Activated CD8-positive, alpha-beta memory T cell treated with anti-CD3 and anti-CD28 coated beads for 1 hour (primary cell): ENCODE data around the gene PLD1.

Experiments used
- DNase-seq, 2 donors: peaks; one replicate each; pipeline ENCODE4 v3.0.0-alpha.2; 2020; ENCODE audit warnings: low read depth in 1 of 2; ENCODE audit errors: extremely low read depth in 1 of 2

Gene PLD1

DNA sequence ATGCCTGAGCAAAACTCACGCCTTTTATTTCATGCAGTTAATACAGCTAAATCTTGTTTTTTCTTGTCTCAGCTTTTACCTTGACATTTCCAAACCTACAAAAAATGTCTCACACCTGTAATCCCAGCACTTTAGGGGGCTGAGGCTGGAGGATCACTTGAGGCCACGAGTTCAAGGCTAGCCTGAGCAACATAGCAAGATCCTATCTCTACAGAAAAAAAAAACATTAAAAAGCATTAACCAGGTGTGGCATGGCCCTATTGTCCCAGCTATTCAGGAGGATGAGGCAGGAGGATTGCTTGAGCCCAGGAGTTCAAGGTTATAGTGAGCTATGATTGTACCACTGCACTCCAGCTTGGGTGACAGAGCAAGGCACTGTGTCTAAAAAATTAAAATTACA is 29.0 kb upstream of the PLD1 start:
- DNase-seq, result no peak

DNA sequence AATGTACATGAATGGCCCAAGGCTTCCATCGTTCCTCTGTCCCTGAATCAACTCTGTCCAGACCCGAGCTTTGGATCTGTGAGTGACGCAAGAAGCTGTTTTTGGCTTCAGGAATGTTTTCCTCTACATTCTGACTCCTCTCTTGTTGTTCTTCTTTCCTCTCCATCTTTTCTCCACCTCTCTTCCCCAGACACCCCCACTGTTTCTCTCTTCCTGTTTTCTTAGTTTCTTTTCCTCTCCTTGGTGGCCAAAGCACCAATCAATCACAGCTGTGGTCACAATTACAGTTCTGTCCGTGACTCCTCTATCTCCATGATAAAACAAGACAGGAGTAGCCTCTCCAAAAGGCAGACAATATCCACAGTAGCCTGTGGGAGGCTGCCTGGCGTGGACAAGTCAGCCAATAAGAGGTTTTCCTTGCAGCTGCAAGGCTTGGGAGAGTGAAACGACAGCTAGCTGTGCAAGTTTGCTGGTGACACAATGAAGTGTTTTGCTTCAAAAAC is 28.0 kb upstream of the PLD1 start:
- DNase-seq, result no peak

DNA sequence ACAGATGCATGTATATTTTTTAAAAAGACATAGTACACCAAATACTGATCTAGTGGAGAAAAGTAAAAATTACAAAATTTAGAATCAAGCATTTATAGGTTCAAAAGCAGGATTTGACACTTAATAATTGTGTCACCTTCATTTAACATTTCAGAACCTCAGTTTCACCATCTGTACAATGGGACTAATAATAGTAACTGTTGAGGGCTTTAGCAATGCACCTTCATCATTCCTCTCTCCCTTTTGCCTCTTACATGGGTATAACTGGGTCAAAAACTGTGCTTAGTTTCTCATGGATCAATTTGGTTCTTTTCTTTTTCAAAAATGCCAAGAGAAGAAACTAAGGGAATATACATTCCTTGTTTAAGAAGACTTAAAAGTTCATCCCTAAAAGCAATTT is 27.4 kb upstream of the PLD1 start:
- DNase-seq, result no peak

DNA sequence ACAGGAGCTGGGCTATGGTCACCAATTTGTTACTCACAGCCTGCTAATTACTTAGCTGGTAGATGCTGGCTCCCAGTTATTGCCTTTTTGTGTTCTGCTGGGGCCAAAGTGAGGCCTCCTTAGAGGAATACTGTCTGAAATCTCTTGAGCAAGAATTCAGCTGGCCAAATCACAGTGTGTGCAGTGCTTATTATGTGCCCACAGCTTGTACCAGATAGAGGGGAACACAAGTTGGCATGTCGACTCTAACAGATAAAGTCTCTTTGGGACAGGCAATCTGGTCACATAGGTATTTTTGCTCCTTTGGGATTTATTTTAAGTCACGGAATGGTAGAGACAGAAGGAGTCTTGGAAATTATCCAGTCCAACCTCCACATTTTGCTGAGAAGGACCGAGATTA is 26.6 kb upstream of the PLD1 start:
- DNase-seq, result no peak

DNA sequence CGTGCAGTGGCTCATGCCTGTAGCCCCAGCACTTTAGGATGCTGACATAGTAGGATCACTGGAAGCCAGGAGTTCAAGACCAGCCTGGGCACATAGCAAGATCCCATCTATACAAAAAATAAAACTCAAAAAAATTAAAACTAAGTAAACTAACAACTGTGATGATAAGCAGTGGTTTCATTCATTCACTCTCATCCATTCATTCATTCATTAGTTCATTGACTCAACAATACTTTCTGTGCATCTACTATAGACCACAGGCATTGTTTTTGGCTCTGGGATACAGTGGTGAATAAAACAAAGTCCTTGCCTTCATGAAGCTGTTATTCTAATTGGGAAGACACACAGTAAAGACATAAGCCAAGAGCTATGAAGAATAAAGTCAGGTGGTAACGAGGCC is 25.3 kb upstream of the PLD1 start:
- DNase-seq, result no peak

DNA sequence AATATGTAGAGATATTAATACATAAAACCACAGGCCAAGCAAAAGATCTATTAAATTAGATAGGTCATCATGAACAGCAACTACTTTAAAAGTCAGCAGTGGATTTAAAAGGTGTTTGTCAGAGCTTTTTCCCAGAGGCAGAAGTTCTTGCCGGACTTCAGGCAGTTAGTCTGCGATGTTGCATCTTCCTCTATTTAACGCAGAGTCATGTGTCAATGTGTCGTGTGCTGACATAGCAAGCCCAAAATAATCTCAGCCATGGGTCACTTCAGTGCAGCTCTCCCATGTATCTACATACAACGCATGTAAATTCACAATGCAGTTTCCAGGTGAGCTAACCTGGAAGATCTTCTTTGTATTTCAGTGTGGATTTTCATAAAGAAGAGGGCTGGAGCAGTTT is 24.8 kb upstream of the PLD1 start:
- no peak for DNase-seq

DNA sequence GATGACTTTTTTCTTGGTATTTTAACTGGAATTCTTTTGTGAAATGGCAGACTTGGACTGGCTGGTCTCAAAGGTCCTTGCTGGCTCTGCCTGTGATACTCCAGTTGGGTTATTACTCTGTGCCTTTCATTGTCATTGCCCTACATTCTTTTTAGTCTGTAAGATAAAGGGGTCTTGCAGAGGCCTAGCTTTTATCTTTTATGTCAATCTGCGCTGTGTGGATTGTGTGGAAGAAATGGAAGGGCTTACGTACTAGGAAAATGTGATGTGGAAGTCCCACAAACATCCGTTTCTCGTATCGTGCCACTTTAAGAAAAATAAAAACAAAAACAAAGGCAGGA is 24.1 kb upstream of the PLD1 start:
- DNase-seq, result no peak

DNA sequence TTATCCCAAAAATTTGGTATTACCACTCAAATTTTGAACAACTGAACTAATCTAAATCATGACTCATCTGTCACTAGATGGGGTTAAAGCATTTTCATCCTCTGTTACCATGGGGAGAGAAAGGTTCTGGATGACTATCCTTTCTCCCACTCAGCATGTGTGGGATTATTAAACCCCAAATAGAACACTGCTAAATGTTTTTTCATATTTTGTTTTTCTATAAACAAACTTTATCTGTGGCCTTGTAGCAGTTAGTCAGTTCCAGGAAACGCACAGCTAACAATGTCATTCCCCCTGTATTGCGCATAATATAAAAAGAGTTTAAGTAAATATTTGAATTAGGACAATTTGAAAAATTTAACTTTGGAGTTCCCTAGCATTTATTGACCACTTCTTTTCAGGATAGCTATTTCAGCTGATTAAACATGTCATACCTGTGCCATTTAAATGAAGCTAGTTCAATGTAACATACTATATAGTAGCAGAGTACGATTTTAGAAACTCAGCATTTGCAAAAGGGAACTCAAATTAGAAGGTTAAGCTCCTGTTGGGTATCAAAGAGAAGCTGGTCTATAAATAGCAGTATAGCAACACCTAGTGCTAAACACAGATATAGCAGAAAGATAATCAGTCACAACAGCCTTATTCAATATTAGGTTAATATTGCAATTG is 23.6 kb upstream of the PLD1 start:
- DNase-seq, result no peak

DNA sequence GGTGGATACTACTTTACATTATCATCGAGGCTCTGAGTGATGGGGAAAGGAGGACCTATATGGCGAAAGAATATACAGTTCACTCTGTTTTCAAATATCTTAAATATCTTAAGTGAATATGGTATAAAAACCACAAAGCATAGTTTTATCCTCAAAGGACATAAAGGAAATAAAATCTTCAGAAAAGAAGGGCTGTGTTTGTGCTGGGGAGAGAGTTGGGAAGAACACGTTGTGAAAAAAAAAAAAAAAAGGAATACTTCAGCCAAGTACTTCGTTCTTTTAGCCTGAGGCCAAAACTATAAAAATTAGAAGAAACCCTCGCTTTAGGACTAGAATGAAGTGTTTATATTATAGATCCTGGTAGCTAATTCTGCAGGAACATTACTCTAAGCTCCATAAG is 22.7 kb upstream of the PLD1 start:
- no peak for DNase-seq

DNA sequence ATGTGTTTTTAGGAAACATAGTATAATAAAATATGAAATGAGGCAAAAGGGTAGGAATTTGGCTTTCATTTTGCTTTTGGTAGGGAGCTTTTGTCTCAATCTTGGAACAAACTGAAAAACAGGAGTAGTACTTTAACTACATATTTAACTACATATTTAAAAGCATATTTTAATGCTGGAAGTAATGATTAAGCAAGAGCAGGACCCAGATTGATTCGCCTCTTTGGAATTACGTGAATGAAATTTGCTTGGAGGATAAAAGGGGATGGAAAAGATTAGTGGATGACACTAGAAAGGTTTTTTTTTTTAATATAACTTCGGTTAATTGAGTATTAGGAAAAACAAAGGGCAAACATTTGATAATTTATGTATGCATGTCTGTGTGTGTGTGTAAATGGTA is 21.7 kb upstream of the PLD1 start:
- DNase-seq, result no peak

DNA sequence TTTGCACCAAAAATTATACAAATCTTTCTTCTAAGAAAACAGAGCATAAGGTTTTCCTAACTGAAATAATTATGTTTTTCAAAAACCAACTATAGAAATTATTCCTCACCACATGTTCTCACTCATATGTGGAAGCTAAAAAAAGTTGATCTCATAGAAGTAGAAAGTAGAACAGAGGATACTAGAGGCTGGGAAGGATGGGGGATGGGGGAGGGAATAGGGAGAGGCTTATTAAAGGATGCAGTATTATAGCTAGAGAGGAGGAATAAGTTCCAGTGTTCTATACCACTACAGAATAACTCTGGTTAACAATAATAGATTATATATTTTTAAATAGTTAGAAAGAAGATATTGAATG is 20.2 kb upstream of the PLD1 start:
- no peak for DNase-seq

DNA sequence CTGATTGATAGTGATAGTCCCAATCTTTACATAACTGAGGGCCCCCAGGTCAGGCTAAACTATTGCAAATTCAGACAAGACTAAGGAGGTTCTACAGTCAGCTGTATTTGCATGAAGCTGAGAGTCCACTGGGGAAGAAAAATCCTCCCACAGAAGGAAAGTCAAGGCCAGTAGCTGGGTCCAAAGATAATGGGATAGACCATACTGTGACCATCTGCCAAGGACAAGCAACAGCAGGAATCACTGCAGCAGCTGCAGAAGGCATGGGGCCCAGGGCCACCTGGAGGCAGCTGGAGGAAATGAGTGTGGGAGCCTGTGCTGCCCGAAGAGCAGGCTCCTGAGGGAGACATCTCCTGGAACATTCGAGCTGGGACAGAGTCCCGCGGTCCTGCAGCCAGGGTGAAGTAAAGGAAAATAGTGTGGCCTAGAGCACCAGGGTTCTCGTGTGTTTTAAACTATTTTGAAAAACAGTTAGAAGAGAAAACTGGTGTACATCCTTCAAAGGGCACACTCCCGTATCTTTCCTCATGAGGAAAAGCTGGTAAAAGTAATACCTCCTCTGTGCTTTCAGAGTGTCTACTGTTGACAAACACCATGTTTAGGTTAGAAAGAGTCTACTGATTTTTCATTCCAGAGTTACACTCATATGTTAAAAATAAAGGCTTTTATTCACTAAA is 19.7 kb upstream of the PLD1 start:
- DNase-seq, result no peak

DNA sequence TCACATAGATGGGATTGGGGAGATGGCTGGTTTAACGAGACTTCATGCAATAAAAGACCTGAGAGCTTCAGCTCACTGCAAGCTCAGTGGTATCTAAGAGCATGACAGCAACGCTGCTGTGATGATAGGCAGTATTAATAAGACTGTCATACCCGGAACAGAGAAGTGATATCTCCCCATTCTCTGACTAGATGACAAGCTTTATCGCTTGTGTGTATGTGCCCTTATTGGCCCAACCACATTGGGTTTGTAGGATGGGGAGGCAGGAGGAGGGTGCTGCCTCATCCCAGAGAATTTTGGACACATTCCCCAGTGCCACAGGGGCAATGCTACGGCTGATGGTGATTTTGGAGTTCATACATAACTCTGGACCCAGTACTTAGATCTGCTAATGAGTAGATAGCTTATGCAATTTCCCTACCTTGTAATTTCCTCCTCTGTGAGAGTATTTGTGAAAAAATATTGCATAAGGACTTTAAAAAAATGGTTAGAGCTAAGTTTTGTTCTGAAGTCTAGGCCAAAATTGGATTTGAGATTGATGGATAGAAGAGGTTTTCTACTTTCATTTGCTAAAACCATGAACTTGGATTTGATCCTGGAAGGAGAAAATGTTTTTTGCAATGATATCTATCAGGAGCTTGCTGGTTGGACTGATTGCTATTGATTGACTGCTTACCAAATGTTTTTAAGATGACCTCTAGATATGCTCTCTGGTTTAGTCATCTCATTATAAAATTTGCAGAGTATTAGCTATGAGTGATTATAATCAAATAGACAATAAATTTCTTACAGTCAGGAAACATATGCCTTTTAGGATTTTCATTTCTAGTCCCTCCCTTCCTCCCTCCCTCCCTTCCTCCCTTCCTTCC is 18.9 kb upstream of the PLD1 start:
- no peak for DNase-seq

DNA sequence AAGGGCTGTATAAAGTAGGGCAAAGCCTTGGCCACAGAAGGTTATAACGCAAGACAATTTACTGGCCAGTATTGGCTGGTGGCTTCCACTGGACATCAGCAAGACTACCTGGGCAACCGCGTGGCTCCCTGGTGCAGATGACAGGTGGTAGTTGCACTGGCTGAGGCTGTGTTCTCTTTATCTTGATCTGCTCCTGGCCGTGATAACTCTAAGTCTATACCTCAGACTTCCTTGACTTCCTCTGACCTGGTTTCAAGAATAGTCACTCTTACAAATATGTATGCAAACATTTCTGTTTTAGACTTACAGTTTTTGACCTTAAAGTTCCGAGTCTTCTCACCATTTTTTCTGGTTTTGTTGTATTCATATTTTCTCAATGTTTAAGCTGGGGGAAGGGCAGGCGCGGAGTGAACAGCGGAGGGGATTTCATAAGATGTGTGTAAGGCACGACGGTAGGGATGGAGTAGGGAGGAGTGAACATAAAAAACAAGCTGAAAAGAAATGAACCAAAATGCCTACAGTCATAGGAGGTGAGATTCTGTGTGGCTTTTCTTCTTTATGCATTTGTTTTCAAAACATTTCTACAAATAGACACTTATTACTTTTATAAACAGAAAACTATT is 17.7 kb upstream of the PLD1 start:
- no peak for DNase-seq

DNA sequence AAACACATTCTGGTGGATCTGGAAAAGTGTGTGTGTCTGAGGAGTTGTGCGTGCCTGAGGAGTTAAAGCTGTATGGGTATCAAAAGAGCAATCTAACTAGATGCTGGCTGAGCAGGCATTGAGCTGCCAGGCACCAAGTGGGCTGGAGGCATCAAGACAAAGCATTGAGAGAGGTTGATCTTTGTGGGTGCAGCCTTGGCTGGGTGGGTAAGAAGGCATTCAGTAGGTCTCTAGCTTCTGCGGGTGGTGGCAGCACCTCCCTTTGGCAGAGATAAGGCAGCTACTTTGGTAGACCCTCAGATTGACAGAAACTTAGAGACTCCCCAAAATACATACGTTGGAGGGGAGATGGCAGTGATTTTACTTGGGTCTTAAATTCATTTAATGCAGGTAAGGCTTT is 17.1 kb upstream of the PLD1 start:
- DNase-seq, result no peak

DNA sequence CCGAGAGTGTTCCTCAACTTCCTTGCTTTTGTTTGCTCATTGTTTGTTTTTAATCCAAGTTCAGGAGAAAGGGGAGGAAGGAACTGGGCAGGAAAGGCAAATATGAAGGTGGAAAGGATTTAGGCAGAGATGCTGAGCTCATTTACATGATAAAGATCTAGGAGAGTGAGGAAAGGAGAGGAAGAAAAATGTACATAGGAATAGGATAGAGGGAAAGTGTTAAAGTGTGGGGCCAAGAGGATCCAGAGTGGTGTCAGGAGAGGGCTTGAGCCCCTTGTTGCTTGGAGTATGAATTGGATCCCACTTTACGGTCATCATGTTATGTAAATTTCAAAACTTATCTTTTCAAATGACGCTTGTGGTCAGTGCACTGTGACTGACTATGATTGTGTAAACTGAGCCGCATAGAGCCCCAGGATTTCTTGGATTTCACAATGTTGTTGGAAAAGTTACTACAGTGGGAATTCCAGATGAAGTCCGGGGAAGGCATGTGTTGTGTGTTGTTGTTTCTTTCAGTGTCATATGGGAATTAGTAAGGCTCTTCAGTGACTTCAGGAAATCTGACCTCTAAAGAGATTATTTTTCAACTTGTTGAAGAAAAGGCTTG is 15.0 kb upstream of the PLD1 start:
- DNase-seq, result no peak

DNA sequence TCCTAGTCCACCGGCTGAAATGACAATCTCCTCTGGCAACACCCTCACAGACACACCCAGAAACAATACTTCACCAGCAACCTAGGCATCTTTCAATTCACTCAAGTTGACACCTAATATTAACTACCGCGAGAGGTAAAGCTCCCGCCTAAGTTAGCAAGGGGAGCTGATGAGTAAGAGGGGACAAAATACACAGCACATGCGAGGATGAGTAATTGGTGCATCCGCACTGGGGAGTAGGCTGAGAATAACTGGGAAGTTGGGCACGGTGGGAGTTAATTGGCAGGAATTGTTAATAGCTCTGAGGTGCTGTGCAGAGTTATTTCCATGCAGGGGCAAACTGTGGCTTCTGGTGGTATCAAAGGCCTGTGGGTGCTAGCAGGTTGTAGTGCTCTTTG is 14.5 kb upstream of the PLD1 start:
- no peak for DNase-seq

DNA sequence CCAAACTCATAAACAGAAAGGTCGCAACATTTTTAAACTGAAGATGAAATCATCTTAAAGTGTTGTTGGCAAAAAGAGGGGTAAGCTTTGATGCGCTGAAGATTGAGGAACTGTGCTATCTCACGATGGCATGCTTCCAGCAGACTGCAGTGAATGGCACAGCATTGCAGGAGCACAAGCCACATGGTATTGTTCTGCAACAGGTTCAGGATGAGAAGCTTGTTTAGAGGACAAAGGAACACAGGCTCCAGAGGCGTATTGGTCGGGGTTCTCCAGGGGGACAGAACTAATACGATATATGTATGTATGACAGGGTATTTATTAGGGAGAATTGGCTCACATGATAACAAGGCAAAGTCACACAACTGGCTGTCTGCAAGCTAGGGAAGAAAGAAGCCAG is 13.8 kb upstream of the PLD1 start:
- no peak for DNase-seq

DNA sequence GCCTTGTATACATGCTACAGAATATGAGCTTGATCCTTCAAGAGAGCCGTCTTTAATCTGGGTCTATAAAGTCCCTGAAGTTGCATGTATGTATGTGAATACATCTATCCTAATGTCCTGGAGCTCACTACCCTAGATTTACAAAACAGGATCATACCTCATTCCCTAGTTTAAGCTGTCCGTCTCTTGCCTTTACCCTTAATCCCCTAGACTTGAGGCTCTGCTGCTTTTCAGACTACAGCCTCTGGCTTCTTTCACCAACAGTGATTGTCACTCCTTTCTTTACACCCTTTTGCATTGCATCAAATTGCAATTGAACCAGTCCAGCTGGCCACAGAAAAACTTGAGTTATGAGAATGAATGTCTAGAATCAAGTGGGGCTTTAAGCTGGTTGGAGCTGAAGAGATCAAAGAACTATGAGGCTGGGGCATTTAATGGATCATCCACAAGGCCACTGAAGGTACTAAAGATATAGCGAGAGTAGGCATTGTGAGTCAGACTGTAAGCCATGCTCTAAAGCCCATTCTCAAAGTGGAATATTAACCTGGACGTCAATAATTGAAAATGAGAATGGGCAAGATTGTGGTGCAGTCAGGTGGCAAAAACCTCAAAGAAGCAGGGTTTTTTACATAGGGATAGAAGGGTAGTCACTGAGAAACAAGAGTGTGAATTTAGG is 12.3 kb upstream of the PLD1 start:
- DNase-seq, result no peak

DNA sequence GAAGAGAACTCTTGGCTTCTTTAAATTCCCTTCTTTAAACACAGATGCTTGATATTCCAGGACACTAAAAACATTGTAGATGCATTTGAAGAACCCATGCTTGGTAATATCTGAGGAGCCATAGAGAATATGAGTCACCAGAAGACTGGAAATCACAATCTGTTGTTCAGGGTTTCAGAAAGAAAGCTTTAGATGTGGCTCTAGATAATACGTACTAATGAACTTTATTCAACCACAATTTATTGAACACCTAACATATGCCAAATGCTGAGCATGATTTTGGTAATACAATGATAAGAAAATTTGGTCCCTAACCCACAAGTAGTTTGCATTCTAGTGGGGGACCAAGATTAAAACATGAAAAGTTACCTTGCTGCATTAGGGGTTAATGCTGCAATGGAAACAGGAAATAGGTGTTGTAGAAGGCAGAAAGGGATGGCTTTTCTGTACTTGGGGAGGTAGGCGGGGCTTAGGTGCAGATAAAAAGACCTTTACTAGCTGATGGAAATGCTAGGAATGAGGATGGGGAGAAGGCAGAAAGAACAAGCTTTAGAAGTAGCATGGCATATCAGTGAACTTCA is 11.6 kb upstream of the PLD1 start:
- DNase-seq, result no peak
